Measurements from ENCODE around the gene TSC22D2.

DNA sequence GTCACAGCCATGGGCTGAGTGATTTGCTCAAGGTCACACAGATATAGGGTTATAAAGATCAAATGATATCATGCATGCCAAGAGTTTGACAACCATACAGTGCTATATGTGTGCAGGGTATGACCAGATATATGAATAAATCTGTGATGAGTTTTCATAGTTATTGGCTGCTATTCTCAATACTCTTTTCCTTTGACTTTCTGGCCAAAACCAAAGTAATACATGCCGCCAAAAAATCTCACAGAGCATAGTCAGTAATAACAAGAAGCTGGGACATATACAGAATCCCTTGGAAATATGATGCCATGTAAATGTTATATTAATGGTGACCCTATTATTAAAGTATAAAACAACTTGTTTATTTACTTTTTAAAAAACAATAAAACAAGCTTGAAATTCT is 11.6 kb upstream of the TSC22D2 start:
- TF ChIP-seq EZH2 (IDR thresholded peaks at IDR 0.05; ENCODE audit: borderline replicate concordance, insufficient read depth, low read length, poor library complexity, severe bottlenecking), result no peak
- TF ChIP-seq, protein P1, sequence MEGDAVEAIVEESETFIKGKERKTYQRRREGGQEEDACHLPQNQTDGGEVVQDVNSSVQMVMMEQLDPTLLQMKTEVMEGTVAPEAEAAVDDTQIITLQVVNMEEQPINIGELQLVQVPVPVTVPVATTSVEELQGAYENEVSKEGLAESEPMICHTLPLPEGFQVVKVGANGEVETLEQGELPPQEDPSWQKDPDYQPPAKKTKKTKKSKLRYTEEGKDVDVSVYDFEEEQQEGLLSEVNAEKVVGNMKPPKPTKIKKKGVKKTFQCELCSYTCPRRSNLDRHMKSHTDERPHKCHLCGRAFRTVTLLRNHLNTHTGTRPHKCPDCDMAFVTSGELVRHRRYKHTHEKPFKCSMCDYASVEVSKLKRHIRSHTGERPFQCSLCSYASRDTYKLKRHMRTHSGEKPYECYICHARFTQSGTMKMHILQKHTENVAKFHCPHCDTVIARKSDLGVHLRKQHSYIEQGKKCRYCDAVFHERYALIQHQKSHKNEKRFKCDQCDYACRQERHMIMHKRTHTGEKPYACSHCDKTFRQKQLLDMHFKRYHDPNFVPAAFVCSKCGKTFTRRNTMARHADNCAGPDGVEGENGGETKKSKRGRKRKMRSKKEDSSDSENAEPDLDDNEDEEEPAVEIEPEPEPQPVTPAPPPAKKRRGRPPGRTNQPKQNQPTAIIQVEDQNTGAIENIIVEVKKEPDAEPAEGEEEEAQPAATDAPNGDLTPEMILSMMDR (IDR thresholded peaks at IDR 0.05; ENCODE audit: poor library complexity, severe bottlenecking), result no peak
